Right atrium auricular region (tissue), 2 donors: Measurements from ENCODE around the gene NUDCD3. TPM values are rescaled to one million over a fixed set of nuclear protein-coding genes. Genes with fewer than 3 reads are reported as not detected.

Source experiments
- DNase-seq: peaks from one replicate; pipeline ENCODE4 v3.0.0-alpha.2; 2019; ENCODE audit warnings: low spot score
- H3K27ac ChIP-seq, 2 donors: fragments of 200-600 bp; sonication (generic); 1 replicate in 1 of 2; 2 replicates in 1 of 2; pipeline ENCODE4 v1.5.1; 2016 to 2019
- H3K27me3 ChIP-seq, 2 donors: fragments of 200-600 bp; sonication (generic); one replicate each; pipeline versions ENCODE4 v1.5.1 to v1.6.0; 2017 to 2019
- H3K36me3 ChIP-seq: fragments of 200-600 bp; sonication (generic); one replicate; pipeline ENCODE4 v1.5.1; 2016
- H3K4me1 ChIP-seq, 2 donors: fragments of 200-600 bp; sonication (generic); one replicate each; pipeline versions ENCODE4 v1.5.1 to v1.6.0; 2017 to 2019
- H3K4me3 ChIP-seq, 2 donors: fragments of 200-600 bp; sonication (generic); 1 replicate in 1 of 2; 2 replicates in 1 of 2; pipeline ENCODE4 v1.5.1; 2017 to 2019; ENCODE audit warnings: mild to moderate bottlenecking in 1 of 2, moderate library complexity in 1 of 2
- H3K9me3 ChIP-seq, 2 donors: fragments of 200-600 bp; sonication (generic); one replicate each; pipeline ENCODE4 v1.5.1; 2019
- CTCF ChIP-seq, 2 donors: fragments of 200-600 bp; sonication (generic); IDR thresholded peaks; one replicate each; pipeline ENCODE4 v1.5.1; 2019; ENCODE audit warnings: antibody characterized with exemption in 2 of 2
- total RNA-seq, 2 donors: library from RNA; depleted of rRNA; stranded (reverse); fragments of >200 nt; gene quantifications; one replicate each; pipeline ENCODE4 v1.1.0, GENCODE V29; 2016

NUDCD3 gene
- total RNA-seq, 2 donors from 2014 or later: 50.6 to 53.3 TPM

- no peak for TF ChIP-seq CTCF (IDR thresholded peaks at IDR 0.05)
- H3K9me3 ChIP-seq: peaks cover 0 to 9% of the 10 kb centered on the region in 2 donors
- H3K4me1 ChIP-seq: peaks cover 0 to 7% of the 10 kb centered on the region in 2 donors
- H3K27me3 ChIP-seq: no peaks in the 10 kb centered on the region
- H3K27ac ChIP-seq: peak overlapping the region in 1 of 2 donors; percentile 61
- H3K4me3 ChIP-seq: no peak overlapping the region
- no peak for DNase-seq
- no peaks in the 10 kb centered on the region for H3K36me3 ChIP-seq
These were observed 142.8 kb downstream of the NUDCD3 start for GRCh38 chr7:44347546-44348114.

GRCh38 chr7:44346063-44346462 lies 144.4 kb downstream of the NUDCD3 start:
- no peaks in the 10 kb centered on the region for H3K36me3 ChIP-seq
- peaks cover 0 to 7% of the 10 kb centered on the region in 2 donors for H3K4me1 ChIP-seq
- no peak for DNase-seq
- no peak overlapping the region for H3K4me3 ChIP-seq
- no peaks in the 10 kb centered on the region for H3K27me3 ChIP-seq
- no peak for TF ChIP-seq CTCF (IDR thresholded peaks at IDR 0.05)
- H3K27ac ChIP-seq: no peak overlapping the region
- peaks cover 0 to 7% of the 10 kb centered on the region in 2 donors for H3K9me3 ChIP-seq

- H3K4me3 ChIP-seq: no peak overlapping the region
- TF ChIP-seq CTCF (IDR thresholded peaks at IDR 0.05): no peak
- H3K4me1 ChIP-seq: no peaks in the 10 kb centered on the region
- DNase-seq: no peak
- no peak overlapping the region for H3K27ac ChIP-seq
- peaks cover 0 to 8% of the 10 kb centered on the region in 2 donors for H3K9me3 ChIP-seq
- no peaks in the 10 kb centered on the region for H3K36me3 ChIP-seq
- H3K27me3 ChIP-seq: no peaks in the 10 kb centered on the region
These were observed 149.1 kb downstream of the NUDCD3 start for GRCh38 chr7:44341401-44341800.

- H3K4me3 ChIP-seq: no peak overlapping the region
- H3K9me3 ChIP-seq: peaks cover 0 to 8% of the 10 kb centered on the region in 2 donors
- TF ChIP-seq CTCF (IDR thresholded peaks at IDR 0.05): no peak
- H3K27me3 ChIP-seq: no peaks in the 10 kb centered on the region
- no peaks in the 10 kb centered on the region for H3K36me3 ChIP-seq
- no peak overlapping the region for H3K27ac ChIP-seq
- DNase-seq: no peak
- peaks cover 0 to 15% of the 10 kb centered on the region in 2 donors for H3K4me1 ChIP-seq
These were observed 151.9 kb downstream of the NUDCD3 start for GRCh38 chr7:44338600-44338999.

- Histone ChIP-seq H3K27ac (no peak overlapping the region), H3K36me3 (no peaks in the 10 kb centered on the region), H3K4me1 (peaks cover 0 to 23% of the 10 kb centered on the region in 2 donors), H3K4me3 (no peak overlapping the region), H3K27me3 (no peaks in the 10 kb centered on the region), H3K9me3 (peaks cover 0 to 8% of the 10 kb centered on the region in 2 donors)
- DNase-seq: no peak
- TF ChIP-seq CTCF (IDR thresholded peaks at IDR 0.05): no peak
These were observed 154.0 kb downstream of the NUDCD3 start for GRCh38 chr7:44336491-44336890.

- Histone ChIP-seq H3K4me1 (peaks cover 0 to 23% of the 10 kb centered on the region in 2 donors), H3K9me3 (peaks cover 0 to 8% of the 10 kb centered on the region in 2 donors), H3K27ac (peak overlapping the region in 1 of 2 donors; percentile 88), H3K4me3 (no peak overlapping the region), H3K36me3 (no peaks in the 10 kb centered on the region), H3K27me3 (no peaks in the 10 kb centered on the region)
- no peak for DNase-seq
- no peak for TF ChIP-seq CTCF (IDR thresholded peaks at IDR 0.05)
These were observed 155.3 kb downstream of the NUDCD3 start for GRCh38 chr7:44335184-44335583.
